ENCODE results near the gene GOLGA5. TPM values are rescaled to one million over a fixed set of nuclear protein-coding genes. Genes with fewer than 3 reads are reported as not detected.
"Not testable (repeated sequence)": the region's sequence is repeated elsewhere in the genome, so short reads cannot be mapped to it uniquely, and the experiment has no call there.

GOLGA5 gene
- total RNA-seq, 1 donor from 2014 or later = 28.2 TPM

GRCh38 chr14:92759300-92759678 is 34.8 kb upstream of the GOLGA5 start:
- peaks cover 2% of the 10 kb centered on the region for H3K9me3 Mint-ChIP-seq (ENCODE audit: unreplicated experiment)
- no peak for TF ChIP-seq CTCF (IDR thresholded peaks at IDR 0.05; ENCODE audit: partially characterized antibody, unreplicated experiment)
- peaks cover 2% of the 10 kb centered on the region for H3K27me3 Mint-ChIP-seq (ENCODE audit: unreplicated experiment)
- H3K36me3 Mint-ChIP-seq (ENCODE audit: unreplicated experiment) = no peaks in the 10 kb centered on the region
- no peak overlapping the region for H3K27ac Mint-ChIP-seq (ENCODE audit: unreplicated experiment)
- H3K4me3 Mint-ChIP-seq (ENCODE audit: unreplicated experiment) = no peak overlapping the region
- DNase-seq = peak; percentile 46
- H3K4me1 Mint-ChIP-seq (ENCODE audit: low read depth, unreplicated experiment) = peaks cover 2% of the 10 kb centered on the region

GRCh38 chr14:92759679-92760523 is 34.2 kb upstream of the GOLGA5 start:
- no peak overlapping the region for H3K4me3 Mint-ChIP-seq (ENCODE audit: unreplicated experiment)
- DNase-seq = no peak
- H3K27me3 Mint-ChIP-seq (ENCODE audit: unreplicated experiment) = peaks cover 2% of the 10 kb centered on the region
- TF ChIP-seq CTCF (IDR thresholded peaks at IDR 0.05; ENCODE audit: partially characterized antibody, unreplicated experiment) = no peak
- peaks cover 2% of the 10 kb centered on the region for H3K4me1 Mint-ChIP-seq (ENCODE audit: low read depth, unreplicated experiment)
- H3K9me3 Mint-ChIP-seq (ENCODE audit: unreplicated experiment) = peaks cover 2% of the 10 kb centered on the region
- H3K27ac Mint-ChIP-seq (ENCODE audit: unreplicated experiment) = no peak overlapping the region
- H3K36me3 Mint-ChIP-seq (ENCODE audit: unreplicated experiment) = no peaks in the 10 kb centered on the region

DNA sequence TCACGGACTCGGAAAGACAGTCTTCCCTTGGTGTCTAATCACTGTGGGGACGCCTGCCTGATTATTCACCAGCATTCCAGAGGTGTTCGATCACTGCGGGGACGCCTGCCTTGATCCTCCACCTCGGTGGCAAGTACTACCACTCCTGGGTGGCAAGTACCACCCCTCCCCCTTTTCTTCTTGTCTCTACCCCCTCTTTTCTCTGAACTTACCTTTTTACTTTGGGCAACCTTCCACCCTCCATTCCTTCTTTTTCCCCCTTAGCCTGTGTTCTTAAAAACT is 33.6 kb upstream of the GOLGA5 start:
- no peak for TF ChIP-seq CTCF (IDR thresholded peaks at IDR 0.05; ENCODE audit: partially characterized antibody, unreplicated experiment)
- Mint-ChIP-seq H3K4me3 (ENCODE audit: unreplicated experiment) (no peak overlapping the region), H3K9me3 (ENCODE audit: unreplicated experiment) (peaks cover 2% of the 10 kb centered on the region), H3K4me1 (ENCODE audit: low read depth, unreplicated experiment) (peaks cover 2% of the 10 kb centered on the region), H3K27me3 (ENCODE audit: unreplicated experiment) (peaks cover 2% of the 10 kb centered on the region), H3K27ac (ENCODE audit: unreplicated experiment) (no peak overlapping the region), H3K36me3 (ENCODE audit: unreplicated experiment) (no peaks in the 10 kb centered on the region)
- no peak for DNase-seq

DNA sequence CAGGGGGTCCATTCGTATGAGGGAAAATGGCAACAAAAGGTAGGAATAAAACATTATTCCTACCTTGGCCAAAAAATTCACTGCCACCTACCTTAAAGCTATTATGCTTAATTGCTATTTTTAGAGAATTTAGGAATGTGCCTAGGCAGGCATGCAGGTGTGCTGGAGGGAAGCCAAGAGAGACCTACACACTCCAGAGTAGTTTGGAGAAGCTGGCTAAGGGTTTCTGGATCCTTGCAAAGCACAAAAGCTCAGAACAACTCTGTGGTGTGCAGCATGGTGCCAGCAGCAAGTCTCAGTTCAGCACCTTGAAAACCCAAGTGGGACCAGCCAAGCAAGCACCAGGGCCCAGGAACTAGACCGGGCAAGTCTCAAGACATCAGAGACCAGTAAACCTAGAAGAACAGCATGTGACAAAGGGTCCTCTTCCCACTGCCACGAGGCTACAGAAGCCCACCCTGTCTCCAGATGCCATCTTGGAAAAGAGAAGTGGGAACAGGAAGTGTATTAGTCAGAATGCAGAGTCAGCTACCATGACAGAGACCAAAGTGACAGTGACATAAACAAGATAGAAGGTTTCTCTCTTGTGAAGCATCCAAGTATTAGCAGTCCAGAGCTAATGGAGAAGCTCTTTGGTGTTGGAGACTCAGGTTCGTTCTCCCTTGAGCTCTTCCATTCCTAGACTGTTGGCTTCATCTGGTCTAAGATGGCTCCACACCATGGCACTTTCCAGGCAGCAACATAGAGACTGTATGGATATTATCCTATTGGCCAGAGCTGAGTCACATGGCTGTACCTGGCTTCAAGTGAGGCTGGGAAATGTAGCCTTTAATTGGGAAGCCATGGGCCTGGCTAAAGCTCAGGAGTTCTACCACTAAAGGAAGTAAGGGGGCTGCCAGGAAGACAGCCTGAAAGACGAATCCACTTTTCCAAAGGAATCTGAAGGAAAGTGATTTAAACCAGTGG is 30.2 kb upstream of the GOLGA5 start:
- not testable (repeated sequence) for H3K36me3 Mint-ChIP-seq (ENCODE audit: unreplicated experiment); DNase-seq; H3K27ac Mint-ChIP-seq (ENCODE audit: unreplicated experiment); H3K27me3 Mint-ChIP-seq (ENCODE audit: unreplicated experiment); H3K4me1 Mint-ChIP-seq (ENCODE audit: low read depth, unreplicated experiment); H3K9me3 Mint-ChIP-seq (ENCODE audit: unreplicated experiment); H3K4me3 Mint-ChIP-seq (ENCODE audit: unreplicated experiment)

DNA sequence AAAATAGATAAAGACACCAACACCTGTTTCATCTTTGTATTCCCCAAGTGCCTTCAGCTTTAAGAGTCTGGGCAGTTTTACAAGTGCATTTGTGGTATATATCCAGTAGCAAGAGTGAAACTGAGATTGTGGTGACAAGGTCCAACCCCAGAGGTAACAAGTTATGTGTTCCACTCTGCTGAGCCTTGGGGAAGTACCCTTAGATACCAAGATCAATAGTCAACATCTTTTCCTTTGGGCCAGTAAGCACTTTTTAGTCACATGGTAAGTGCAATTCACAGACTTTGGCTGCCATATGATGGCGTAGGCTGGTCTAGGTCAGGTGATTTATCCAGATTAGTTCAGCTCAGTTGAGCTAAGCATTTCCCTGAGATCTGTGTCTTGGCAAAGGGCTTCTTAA is 25.9 kb upstream of the GOLGA5 start:
- H3K27me3 Mint-ChIP-seq (ENCODE audit: unreplicated experiment); H3K36me3 Mint-ChIP-seq (ENCODE audit: unreplicated experiment); H3K4me3 Mint-ChIP-seq (ENCODE audit: unreplicated experiment); H3K9me3 Mint-ChIP-seq (ENCODE audit: unreplicated experiment); DNase-seq; H3K27ac Mint-ChIP-seq (ENCODE audit: unreplicated experiment); H3K4me1 Mint-ChIP-seq (ENCODE audit: low read depth, unreplicated experiment): not testable (repeated sequence)

- peaks cover 1% of the 10 kb centered on the region for H3K27me3 Mint-ChIP-seq (ENCODE audit: unreplicated experiment)
- no peak overlapping the region for H3K27ac Mint-ChIP-seq (ENCODE audit: unreplicated experiment)
- H3K36me3 Mint-ChIP-seq (ENCODE audit: unreplicated experiment) = no peaks in the 10 kb centered on the region
- H3K9me3 Mint-ChIP-seq (ENCODE audit: unreplicated experiment) = peaks cover 1% of the 10 kb centered on the region
- no peak for TF ChIP-seq CTCF (IDR thresholded peaks at IDR 0.05; ENCODE audit: partially characterized antibody, unreplicated experiment)
- no peak overlapping the region for H3K4me3 Mint-ChIP-seq (ENCODE audit: unreplicated experiment)
- no peaks in the 10 kb centered on the region for H3K4me1 Mint-ChIP-seq (ENCODE audit: low read depth, unreplicated experiment)
- DNase-seq = no peak
Measured at GRCh38 chr14:92768795-92769194, 25.3 kb upstream of the GOLGA5 start.

Measured in glutamatergic neuron (in vitro differentiated cells).